Spleen (tissue), 11 donors: Measurements from ENCODE around the gene UTS2B. TPM values are rescaled to one million over a fixed set of nuclear protein-coding genes. Genes with fewer than 3 reads are reported as not detected.

Experiments
- DNase-seq: peaks from one replicate; pipeline ENCODE4 v3.0.0-alpha.2; 2020
- H3K27ac ChIP-seq, 8 donors: fragments of 200-600 bp; sonication (generic) in 7 of 8; 1 replicate in 4 of 8; 2 replicates in 4 of 8; pipeline versions ENCODE4 v1.5.0 to v1.8.0; 2016 to 2021; ENCODE audit warnings: inconsistent platforms in 4 of 8, mild to moderate bottlenecking in 4 of 8, moderate library complexity in 1 of 8
- H3K27me3 ChIP-seq, 7 donors: fragments of 200-600 bp; sonication (generic) in 6 of 7; replicated peaks in 1 of 7; 1 replicate in 4 of 7; 2 replicates in 3 of 7; pipeline versions ENCODE4 v1.5.0 to v1.8.0; 2016 to 2021; ENCODE audit warnings: inconsistent platforms in 3 of 7, mild to moderate bottlenecking in 1 of 7
- H3K36me3 ChIP-seq, 6 donors: fragments of 200-600 bp; sonication (generic) in 5 of 6; 1 replicate in 4 of 6; 2 replicates in 2 of 6; pipeline versions ENCODE4 v1.5.0 to v1.8.0; 2016 to 2021; ENCODE audit warnings: inconsistent platforms in 2 of 6
- H3K4me1 ChIP-seq, 6 donors: fragments of 200-600 bp; sonication (generic) in 5 of 6; 1 replicate in 3 of 6; 2 replicates in 3 of 6; pipeline versions ENCODE4 v1.5.0 to v1.8.0; 2016 to 2021; ENCODE audit warnings: inconsistent platforms in 3 of 6
- H3K4me3 ChIP-seq, 8 donors: fragments of 200-600 bp; sonication (generic) in 7 of 8; 1 replicate in 4 of 8; 2 replicates in 4 of 8; pipeline versions ENCODE4 v1.5.0 to v1.8.0; 2016 to 2021; ENCODE audit warnings: inconsistent platforms in 4 of 8, mild to moderate bottlenecking in 4 of 8, moderate library complexity in 2 of 8
- H3K9me3 ChIP-seq, 8 donors: fragments of 200-600 bp; sonication (generic) in 7 of 8; 1 replicate in 4 of 8; 2 replicates in 4 of 8; pipeline versions ENCODE4 v1.5.0 to v1.8.0; 2016 to 2021; ENCODE audit warnings: inconsistent platforms in 4 of 8
- CTCF ChIP-seq, 11 experiments: fragments of 200-600 bp in 7 of 11; fragments of 450-650 bp in 4 of 11; sonication (generic) in 4 of 11; IDR thresholded peaks in 8 of 11; conservative IDR thresholded peaks in 3 of 11; 1 replicate in 7 of 11; 2 replicates in 4 of 11; pipeline versions ENCODE4 v1.4.0 to v1.8.0; 2016 to 2021; ENCODE audit warnings: antibody characterized with exemption in 11 of 11, inconsistent platforms in 4 of 11, mild to moderate bottlenecking in 1 of 11
- POLR2A ChIP-seq, 3 donors: fragments of 450-650 bp; IDR thresholded peaks; one replicate each; pipeline ENCODE4 v1.5.1; 2017; ENCODE audit warnings: antibody characterized with exemption in 3 of 3, mild to moderate bottlenecking in 1 of 3
- POLR2AphosphoS5 ChIP-seq, 3 donors: sonication (generic); formaldehyde crosslinking; IDR thresholded peaks; one replicate each; pipeline ENCODE4 v1.5.1; 2017; ENCODE audit warnings: antibody characterized with exemption in 3 of 3
- WGBS, 5 donors: extraction: QIAGEN DNeasy Blood & Tissue Kit in 3 of 5; methylation state at CpG; one replicate each; pipeline versions ENCODE4 v1.1.5 to v1.1.7; 2013 to 2018; 5-methylcytosine and 5-hydroxymethylcytosine counted together
- intact Hi-C: fragments of 100-400 bp; cut with DNase I; formaldehyde crosslinking; loops from one replicate; pipeline ENCODE4 v1.15.0; 2023; ENCODE audit warnings: low total_unique reads
- polyA plus RNA-seq, 3 donors: library from polyadenylated mRNA; stranded (reverse); fragments of 200-250 nt; gene quantifications; one replicate each; pipeline ENCODE4 v1.2.1, GENCODE V29; 2013
- total RNA-seq, 7 donors: library from RNA; depleted of rRNA in 3 of 7; stranded (reverse); fragments of >200 nt in 3 of 7; fragmentation: NEBNext Ultra II Directional in 4 of 7; extraction: Animal tissue kit (Norgen Biotek cat#: 25700) in 4 of 7; gene quantifications; one replicate each; pipeline versions ENCODE4 v1.1.0 to v1.2.1, GENCODE V29; 2016 to 2021
- donor health status: healthy with polysubstance abuse.
- donor health status: DM: no; HTN: no; CAD: no; lungs with moderate emphysema.
- donor health status: DM: no; HTN: no; CAD: no.
- donor health status: Bipolar disorder and iron deficiency.
- donor health status: healthy.
- donor health status: DM: no; HTN: no; CAD: no.
- donor health status: DM: yes; HTN: yes; CAD: no.

The UTS2B gene
- total and polyA plus RNA-seq, 10 donors = 0.20 to 3.2 (median 0.54) TPM; not detected in 1

DNA sequence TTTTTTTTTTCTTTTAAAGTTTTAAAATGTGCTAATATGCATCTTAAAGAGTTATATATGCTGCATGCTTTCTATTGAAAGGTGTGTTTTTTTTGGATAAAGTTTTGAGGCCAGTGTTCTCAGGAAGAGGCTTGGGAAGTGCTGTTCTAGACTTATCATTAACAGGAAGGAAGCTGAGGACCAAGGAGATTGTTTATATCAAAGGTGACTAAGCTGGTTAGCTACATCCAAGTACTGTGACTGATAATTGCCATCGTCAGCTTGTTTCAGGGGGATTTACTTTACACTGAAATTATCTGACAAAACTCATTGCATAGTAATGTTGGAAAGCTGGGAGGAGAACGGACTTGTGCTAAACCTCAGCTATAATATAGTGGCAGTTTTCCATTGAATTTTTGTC is 36.3 kb upstream of the UTS2B start:
- intact Hi-C loops = no loop called here
- H3K9me3 ChIP-seq = no peaks in the 10 kb centered on the region
- no peak overlapping the region for H3K4me3 ChIP-seq
- TF ChIP-seq POLR2A (IDR thresholded peaks at IDR 0.05) = no peak
- peak in 1 of 3 donors; percentile 42 for TF ChIP-seq POLR2AphosphoS5 (IDR thresholded peaks at IDR 0.05)
- TF ChIP-seq CTCF (IDR thresholded peaks at IDR 0.05 in 8 of 11, conservative IDR thresholded peaks at IDR 0.05 in 3 of 11) = no peak
- DNase-seq = no peak
- peak overlapping the region in 5 of 8 donors; percentile 31 to 60 (median 49) for H3K27ac ChIP-seq
- H3K27me3 ChIP-seq = no peaks in the 10 kb centered on the region
- H3K4me1 ChIP-seq = peaks cover 0 to 21% (median 14%) of the 10 kb centered on the region in 6 donors
- WGBS, 5 donors = 67 to 73% (median 71%) methylated on average over 2 of the region's 2 CpGs
- H3K36me3 ChIP-seq = peaks cover 0 to 98% (median 34%) of the 10 kb centered on the region in 6 donors

DNA sequence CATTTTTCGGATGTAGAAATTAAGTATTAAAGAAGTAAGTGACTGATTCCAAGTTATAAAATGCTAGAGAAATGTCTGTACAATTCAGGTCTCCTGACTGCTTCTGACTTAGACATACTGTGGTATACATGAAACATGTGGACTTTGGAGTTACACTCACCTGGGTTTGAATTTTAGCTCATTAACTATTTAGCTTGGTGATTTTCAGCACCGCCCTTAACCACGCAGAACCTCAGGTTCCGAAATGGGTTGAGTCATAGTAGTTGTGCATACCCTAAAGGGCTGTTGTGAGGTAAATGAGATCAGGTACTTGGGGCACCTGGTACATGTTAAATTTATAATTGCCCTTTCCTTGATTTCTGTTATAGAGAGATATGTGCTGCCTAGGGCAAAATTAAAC is 32.9 kb upstream of the UTS2B start:
- Histone ChIP-seq H3K4me1 (peaks cover 4 to 21% (median 13%) of the 10 kb centered on the region in 6 donors), H3K4me3 (no peak overlapping the region), H3K27ac (no peak overlapping the region), H3K9me3 (no peaks in the 10 kb centered on the region), H3K27me3 (no peaks in the 10 kb centered on the region), H3K36me3 (peaks cover 0 to 98% (median 43%) of the 10 kb centered on the region in 6 donors)
- TF ChIP-seq POLR2AphosphoS5 (IDR thresholded peaks at IDR 0.05) (no peak), POLR2A (IDR thresholded peaks at IDR 0.05) (no peak), CTCF (IDR thresholded peaks at IDR 0.05 in 8 of 11, conservative IDR thresholded peaks at IDR 0.05 in 3 of 11) (no peak)
- WGBS, 5 donors = 81 to 99% (median 95%) methylated on average over 4 of the region's 4 CpGs
- DNase-seq = no peak
- intact Hi-C loops = no loop called here

DNA sequence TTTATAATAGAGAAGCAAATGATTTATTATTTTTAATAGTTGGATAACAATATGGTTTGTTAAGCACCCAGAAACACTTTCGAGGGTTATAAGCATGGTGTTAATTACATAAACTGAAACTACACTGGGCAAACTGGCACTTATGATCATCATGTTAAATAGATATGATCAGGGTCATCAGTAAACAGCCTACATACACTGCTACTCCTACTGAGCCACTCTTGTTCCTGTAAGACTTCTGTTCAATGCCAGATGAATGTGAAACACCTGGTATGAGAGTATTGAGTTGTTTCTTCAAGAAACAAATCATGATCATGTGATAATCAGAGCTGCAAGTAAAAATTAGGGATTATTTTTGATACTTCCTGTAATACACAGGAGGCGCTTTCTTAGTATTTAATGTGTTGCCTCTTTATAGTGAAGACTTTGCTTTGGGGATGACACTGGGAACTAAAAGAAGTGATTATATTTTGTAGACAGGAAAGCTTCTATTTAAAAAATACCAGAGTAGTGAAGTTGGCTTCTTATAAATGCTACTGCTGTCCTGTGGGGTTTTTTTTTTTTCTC is 32.3 kb upstream of the UTS2B start:
- WGBS, 5 donors = 77 to 91% (median 82%) methylated on average over 2 of the region's 2 CpGs
- Histone ChIP-seq H3K4me3 (no peak overlapping the region), H3K4me1 (peaks cover 4 to 27% (median 13%) of the 10 kb centered on the region in 6 donors), H3K9me3 (no peaks in the 10 kb centered on the region), H3K36me3 (peaks cover 0 to 98% (median 48%) of the 10 kb centered on the region in 6 donors), H3K27ac (peak overlapping the region in 1 of 8 donors; percentile 28), H3K27me3 (no peaks in the 10 kb centered on the region)
- DNase-seq = no peak
- TF ChIP-seq POLR2A (IDR thresholded peaks at IDR 0.05) (no peak), CTCF (IDR thresholded peaks at IDR 0.05 in 8 of 11, conservative IDR thresholded peaks at IDR 0.05 in 3 of 11) (no peak), POLR2AphosphoS5 (IDR thresholded peaks at IDR 0.05) (no peak)
- intact Hi-C loops = no loop called here

DNA sequence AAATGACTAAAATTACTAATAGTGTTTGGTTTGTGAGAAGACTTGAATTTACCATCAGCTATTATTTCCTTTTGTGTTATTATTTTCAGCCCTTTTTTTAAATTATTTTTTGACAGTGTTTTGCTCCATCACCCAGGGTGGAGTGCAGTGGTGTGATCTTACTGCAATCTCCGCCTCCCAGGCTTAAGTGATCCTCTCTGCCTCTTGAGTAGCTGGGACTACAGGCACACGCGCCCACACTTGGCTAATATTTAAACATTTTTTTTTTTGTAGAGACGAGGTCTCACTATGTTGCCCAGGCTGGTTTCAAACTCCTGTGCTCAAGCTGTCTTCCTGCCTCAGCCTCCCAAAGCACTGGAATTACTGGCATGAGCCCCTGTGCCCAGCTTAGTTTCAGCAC is 31.7 kb upstream of the UTS2B start:
- TF ChIP-seq POLR2AphosphoS5 (IDR thresholded peaks at IDR 0.05) = no peak
- TF ChIP-seq CTCF (IDR thresholded peaks at IDR 0.05 in 8 of 11, conservative IDR thresholded peaks at IDR 0.05 in 3 of 11) = no peak
- no peak for TF ChIP-seq POLR2A (IDR thresholded peaks at IDR 0.05)
- Histone ChIP-seq H3K27ac (peak overlapping the region in 1 of 8 donors; percentile 28), H3K27me3 (no peaks in the 10 kb centered on the region), H3K36me3 (peaks cover 0 to 99% (median 48%) of the 10 kb centered on the region in 6 donors), H3K9me3 (no peaks in the 10 kb centered on the region), H3K4me1 (peaks cover 4 to 33% (median 14%) of the 10 kb centered on the region in 6 donors), H3K4me3 (no peak overlapping the region)
- DNase-seq = no peak
- 80 to 94% (median 83%) methylated on average over 4 of the region's 4 CpGs for WGBS, 5 donors
- intact Hi-C loops = no loop called here
